ENCODE results near the gene SULF2.
A peak's percentile ranks its signal among the peaks of the same experiment; 100 is the strongest.

The SULF2 gene

GRCh38 chr20:47642118-47642517 lies 143.2 kb downstream of the SULF2 start:
- DNase-seq, result no peak

GRCh38 chr20:47638851-47639250 lies 146.4 kb downstream of the SULF2 start:
- DNase-seq, result no peak

GRCh38 chr20:47635256-47635655 lies 150.0 kb downstream of the SULF2 start:
- DNase-seq, result no peak

- DNase-seq, result no peak
Observed at GRCh38 chr20:47631078-47631477, 154.2 kb downstream of the SULF2 start.

GRCh38 chr20:47629907-47630306 lies 155.4 kb downstream of the SULF2 start:
- no peak for DNase-seq

GRCh38 chr20:47627540-47627939 lies 157.7 kb downstream of the SULF2 start:
- no peak for DNase-seq

- no peak for DNase-seq
Observed at GRCh38 chr20:47623206-47623605, 162.1 kb downstream of the SULF2 start.

- DNase-seq, result no peak
Observed at GRCh38 chr20:47622118-47622665, 163.1 kb downstream of the SULF2 start.

- DNase-seq, result peak; percentile 65
Observed at GRCh38 chr20:47620808-47621805, 164.2 kb downstream of the SULF2 start.

GRCh38 chr20:47618479-47618878 lies 166.8 kb downstream of the SULF2 start:
- DNase-seq, result no peak

- DNase-seq, result no peak
Observed at GRCh38 chr20:47614703-47615309, 170.5 kb downstream of the SULF2 start.

GRCh38 chr20:47612670-47613069 lies 172.6 kb downstream of the SULF2 start:
- DNase-seq, result no peak

GRCh38 chr20:47611785-47612184 lies 173.5 kb downstream of the SULF2 start:
- DNase-seq, result no peak

GRCh38 chr20:47610945-47611250 lies 174.4 kb downstream of the SULF2 start:
- no peak for DNase-seq

GRCh38 chr20:47610247-47610944 lies 174.9 kb downstream of the SULF2 start:
- DNase-seq, result peak; percentile 80

GRCh38 chr20:47609001-47609400 lies 176.3 kb downstream of the SULF2 start:
- peak; percentile 44 for DNase-seq

All from suppressor macrophage treated with lipopolysaccharide for 4 hours (primary cell).